GM18868 (cell line): ENCODE measurements around the gene REXO4.
"Not testable (repeated sequence)": the region's sequence is repeated elsewhere in the genome, so short reads cannot be mapped to it uniquely, and the experiment has no call there.

ENCODE experiments used
- ATAC-seq: cut with Tn5 transposase; IDR thresholded peaks from one replicate; pipeline ENCODE4 v1.9.1; 2021; ENCODE audit warnings: mild to moderate bottlenecking, moderate library complexity; ENCODE audit not compliant: unreplicated experiment

REXO4 gene

GRCh38 chr9:133421615-133422542 lies 4.1 kb upstream of the REXO4 start, which contains the start of gene ADAMTS13:
Gene ADAMTS13 (plus strand): TSS chr9:133422367. CDS start chr9:133422444, 77 bp downstream.
- peak; percentile 49 for ATAC-seq

DNA sequence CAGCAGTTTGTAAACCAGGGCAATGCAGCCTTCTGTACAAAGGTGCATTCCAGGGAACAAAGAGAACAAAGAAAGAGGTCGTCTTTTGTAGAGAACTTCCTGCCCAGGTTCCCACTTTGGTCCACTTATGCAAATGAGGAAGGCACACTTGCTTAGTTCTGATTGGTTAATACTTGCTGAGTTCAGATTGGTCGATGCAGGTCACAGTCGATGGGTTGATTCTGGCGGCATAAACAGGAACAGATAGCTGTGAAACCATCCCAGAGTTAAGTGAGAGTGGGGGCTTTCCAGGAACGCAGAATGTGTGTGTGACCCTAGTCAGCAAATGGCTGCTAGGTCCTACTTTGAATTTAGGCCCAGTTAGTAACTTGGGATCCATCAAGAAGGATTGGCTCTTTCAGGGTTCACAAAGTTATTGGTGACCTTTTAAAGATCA lies 2.6 kb upstream of the REXO4 start:
- ATAC-seq: peak; percentile 35

GRCh38 chr9:133419005-133419404 lies 1.2 kb upstream of the REXO4 start:
- ATAC-seq: no peak

GRCh38 chr9:133415170-133415569 lies 2.6 kb downstream of the REXO4 start:
- ATAC-seq: no peak

- ATAC-seq: no peak
Observed at GRCh38 chr9:133408042-133408441, 9.8 kb downstream of the REXO4 start.

DNA sequence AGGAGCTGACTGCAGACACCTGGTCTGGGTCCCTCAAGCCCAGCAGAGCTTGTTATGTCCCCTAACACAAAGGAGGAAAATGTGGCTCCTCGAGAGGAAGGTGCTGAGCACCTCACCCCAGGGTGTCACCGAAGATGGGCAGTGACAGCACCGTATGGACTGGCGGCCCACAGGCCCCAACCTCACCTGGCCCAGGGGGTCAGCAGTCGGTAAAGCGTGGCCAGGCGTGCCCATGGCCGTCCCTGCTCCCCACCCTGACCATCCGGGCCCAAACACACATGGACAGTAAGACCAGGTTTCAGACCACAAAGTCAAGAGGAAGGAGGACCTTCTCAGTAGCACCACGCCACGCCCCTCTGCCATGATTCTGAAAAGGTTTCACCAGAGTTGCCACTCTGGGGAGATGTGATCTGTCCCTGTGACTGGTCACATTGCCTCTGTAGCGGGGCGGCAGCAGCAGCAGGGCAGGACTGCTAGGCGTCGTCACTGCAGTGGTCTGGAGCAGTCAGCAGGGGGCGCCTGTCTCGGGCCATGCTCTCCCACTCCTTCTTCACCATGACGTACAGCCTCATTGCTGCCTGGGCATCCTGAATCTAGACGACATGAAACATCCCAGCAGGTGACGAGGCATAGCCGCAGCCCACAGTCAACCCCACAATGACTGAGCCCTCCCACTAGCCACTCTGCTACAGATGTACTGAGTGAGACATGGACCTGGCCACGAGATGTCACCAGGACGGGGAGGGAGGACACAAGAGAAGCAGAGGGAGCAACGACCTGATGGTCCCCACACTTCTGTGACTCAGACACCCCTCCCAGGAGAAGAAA lies 11.1 kb downstream of the REXO4 start:
- peak; percentile 84 for ATAC-seq

- no peak for ATAC-seq
Observed at GRCh38 chr9:133405508-133406438, 12.0 kb downstream of the REXO4 start.

DNA sequence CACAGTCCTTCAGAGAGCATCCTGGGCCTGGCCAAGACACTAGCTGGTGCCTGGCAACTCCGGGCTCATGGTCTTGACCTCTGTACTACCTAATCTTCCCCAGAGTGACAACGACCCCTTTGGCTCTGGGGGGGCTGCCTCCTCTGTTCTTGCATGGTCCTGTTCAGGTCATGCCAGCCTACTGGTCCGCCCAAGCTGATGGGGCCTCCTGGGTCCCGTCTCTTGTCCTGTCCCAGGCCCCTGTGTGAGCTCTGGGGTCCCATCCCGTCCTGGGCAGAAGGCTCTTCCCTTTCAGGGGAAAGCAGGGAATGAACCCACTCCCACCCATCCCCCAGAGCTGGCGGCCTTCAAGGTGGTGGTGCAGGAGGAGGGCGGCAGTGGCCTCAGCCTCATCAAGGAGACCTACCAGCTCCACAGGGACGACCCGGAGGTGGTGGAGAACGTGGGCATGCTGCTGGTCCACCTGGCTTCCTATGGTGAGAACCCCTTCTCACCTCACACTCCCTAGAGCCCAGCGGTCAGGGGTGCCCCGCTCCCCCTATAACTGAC lies 13.3 kb downstream of the REXO4 start:
- no peak for ATAC-seq

DNA sequence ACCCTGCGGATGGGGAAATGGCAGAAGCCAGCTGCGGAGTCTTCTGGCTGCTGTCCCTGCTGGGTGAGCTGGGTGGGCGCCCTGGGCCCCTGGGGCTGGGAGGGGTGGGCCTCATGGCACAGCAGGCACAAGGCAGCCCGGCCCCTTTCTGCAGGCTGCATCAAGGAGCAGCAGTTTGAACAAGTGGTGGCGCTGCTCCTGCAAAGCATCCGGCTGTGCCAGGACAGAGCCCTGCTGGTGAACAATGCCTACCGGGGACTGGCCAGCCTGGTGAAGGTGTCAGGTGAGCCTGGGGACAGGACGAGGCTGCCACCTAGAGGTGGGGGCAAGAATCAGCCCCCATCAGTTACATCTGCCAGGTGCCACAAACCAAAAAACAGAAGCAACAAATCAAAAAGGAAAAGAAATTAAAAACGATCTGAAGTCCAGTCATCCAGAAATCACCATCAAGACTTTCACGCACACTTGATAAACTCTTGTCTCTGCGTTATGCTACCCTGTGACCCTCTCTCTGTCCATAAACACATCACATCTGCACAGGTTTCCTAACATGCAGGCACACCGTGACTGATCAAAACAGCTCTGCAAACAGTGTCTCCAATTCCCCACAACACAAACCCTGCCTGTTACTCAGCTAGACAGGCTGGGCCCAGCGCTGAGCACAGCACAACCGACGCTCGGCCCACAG lies 13.9 kb downstream of the REXO4 start:
- ATAC-seq: no peak

DNA sequence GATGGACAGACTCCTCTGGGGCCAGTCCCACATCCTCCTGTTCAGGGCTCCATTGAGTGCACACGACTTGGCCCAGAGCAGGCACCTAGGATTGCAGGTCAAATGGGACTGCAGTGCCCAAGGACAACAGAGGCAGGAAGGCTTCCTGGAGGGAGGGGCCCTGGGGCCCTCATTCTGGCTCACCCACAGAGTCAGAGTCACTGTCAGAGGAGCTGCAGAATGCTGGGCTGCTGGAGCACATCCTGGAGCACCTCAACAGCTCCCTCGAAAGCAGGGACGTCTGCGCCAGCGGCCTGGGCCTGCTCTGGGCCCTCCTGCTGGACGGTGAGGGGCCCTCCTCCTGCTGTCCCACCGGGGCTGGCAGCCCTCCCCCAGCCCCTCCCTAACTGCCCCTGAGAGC lies 15.1 kb downstream of the REXO4 start:
- no peak for ATAC-seq

DNA sequence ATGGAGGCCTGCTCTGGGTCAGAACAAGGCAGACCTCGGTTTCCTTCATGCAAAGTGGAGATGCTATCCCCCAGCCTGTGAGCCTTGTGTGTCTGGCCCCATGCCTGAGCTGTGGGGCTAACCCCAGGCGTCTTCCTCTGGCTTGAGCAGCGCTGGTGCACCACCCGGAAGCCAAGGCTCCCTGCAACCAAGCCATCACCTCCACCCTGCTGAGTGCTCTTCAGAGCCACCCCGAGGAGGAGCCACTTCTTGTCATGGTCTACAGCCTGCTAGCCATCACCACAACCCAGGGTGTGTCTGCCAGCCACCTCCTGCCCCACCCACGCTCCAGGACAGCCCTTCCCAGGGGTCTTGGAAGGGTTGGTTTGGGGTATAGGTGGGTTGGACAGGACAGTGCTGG lies 16.2 kb downstream of the REXO4 start:
- no peak for ATAC-seq

DNA sequence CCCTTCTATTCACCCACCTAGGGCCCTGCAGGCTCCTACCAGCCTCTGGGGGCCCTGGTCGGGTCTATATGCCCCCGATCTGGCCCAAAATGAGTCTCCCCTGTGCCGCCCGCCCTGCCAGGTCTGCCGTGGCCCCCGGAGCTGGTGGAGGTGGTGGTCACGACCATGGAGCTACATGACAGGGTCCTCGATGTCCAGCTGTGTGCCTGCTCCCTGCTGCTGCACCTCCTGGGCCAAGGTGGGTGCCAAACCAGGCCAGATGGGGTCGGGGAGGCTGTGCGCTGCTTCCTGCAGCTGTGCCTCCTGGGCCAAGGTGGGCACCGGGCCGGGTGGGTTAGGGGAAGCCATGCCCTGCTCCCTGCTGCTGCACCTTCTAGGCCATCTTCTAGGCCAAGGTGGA lies 17.5 kb downstream of the REXO4 start:
- ATAC-seq: no peak

DNA sequence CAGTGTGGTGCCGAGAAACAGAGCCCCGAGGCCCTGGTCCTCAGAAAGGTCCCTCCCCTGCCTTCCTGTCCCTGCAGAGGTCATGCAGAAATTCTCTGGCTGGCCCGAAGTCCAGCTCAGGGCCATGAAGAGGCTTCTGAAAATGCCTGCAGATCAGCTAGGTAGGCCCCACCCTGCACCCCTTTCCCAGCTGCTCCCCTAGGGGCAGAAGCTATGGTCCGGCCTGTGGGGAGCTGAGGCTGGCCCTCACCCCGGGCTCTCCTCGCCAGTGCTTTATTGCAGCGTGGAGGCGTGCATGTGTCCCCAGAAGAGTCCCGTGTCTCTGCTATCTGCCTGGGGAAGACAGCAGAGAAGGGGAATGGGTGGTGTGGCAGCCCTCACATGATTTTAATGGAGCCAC lies 19.9 kb downstream of the REXO4 start:
- no peak for ATAC-seq

GRCh38 chr9:133397370-133397769 lies 20.4 kb downstream of the REXO4 start:
- ATAC-seq: no peak

- no peak for ATAC-seq
Observed at GRCh38 chr9:133396952-133397351, 20.9 kb downstream of the REXO4 start.

DNA sequence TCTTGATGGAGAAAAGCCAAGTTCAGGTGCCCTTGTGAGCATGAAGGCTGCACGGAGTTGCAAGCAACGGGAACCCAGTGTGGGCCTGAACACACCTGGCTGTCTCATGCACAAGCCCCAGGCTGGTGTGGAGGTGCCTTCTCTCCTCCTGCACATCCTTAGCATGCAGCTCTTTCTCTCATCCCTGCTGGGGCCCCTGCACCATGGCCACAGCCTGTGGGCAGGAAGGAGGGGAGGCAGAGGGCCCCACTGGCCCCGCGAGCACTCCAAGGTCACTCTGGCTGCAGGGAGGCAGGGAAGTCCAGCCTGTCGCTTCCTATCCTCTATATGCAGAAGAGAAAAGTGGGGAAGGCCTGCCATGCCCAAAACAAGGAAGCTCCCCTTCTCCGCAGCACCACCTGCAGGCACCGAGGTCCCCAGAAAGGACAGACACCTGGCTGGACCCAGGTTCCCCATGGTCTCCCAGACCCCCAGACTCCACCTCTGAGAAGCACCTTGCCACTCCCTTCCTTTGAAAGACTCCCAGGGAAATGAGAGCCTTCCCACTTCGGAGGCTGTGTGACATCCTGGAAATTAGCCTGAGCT lies 23.0 kb downstream of the REXO4 start:
- no peak for ATAC-seq

- no peak for ATAC-seq
Observed at GRCh38 chr9:133393399-133393798, 24.4 kb downstream of the REXO4 start.

GRCh38 chr9:133392308-133392707 lies 25.5 kb downstream of the REXO4 start:
- not testable (repeated sequence) for ATAC-seq

DNA sequence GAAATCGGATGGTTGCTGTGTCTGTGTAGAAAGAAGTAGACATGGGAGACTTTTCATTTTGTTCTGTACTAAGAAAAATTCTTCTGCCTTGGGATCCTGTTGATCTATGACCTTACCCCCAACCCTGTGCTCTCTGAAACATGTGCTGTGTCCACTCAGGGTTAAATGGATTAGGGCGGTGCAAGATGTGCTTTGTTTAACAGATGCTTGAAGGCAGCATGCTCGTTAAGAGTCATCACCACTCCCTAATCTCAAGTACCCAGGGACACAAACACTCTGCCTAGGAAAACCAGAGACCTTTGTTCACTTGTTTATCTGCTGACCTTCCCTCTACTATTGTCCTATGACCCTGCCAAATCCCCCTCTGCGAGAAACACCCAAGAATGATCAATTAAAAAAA lies 26.4 kb downstream of the REXO4 start:
- not testable (repeated sequence) for ATAC-seq
